GM23338 (cell line): ENCODE measurements around the gene NKX2-2.

Experiments
- CREB1 ChIP-seq: fragments of 250-450 bp; sonication (Bioruptor Pico); IDR thresholded peaks from 2 replicates; pipeline ENCODE4 v1.5.0; 2020; ENCODE audit warnings: low read depth, mild to moderate bottlenecking, moderate library complexity
- CTCF ChIP-seq, 2 experiments: fragments of 200-600 bp in 1 of 2; sonication (generic) in 1 of 2; conservative IDR thresholded peaks; 2 replicates each; pipeline versions ENCODE4 v1.5.1 to v1.6.1; 2016 to 2017; ENCODE audit warnings: antibody characterized with exemption in 2 of 2, low read depth in 2 of 2, mild to moderate bottlenecking in 2 of 2, moderate library complexity in 1 of 2
- EZH2 ChIP-seq: fragments of 200-600 bp; sonication (generic); IDR thresholded peaks from one replicate; pipeline ENCODE4 v1.8.0; 2017; ENCODE audit warnings: antibody characterized with exemption, mild to moderate bottlenecking, low read depth; ENCODE audit not compliant: unreplicated experiment
- EZH2phosphoT487 ChIP-seq: fragments of 200-600 bp; sonication (generic); IDR thresholded peaks from one replicate; pipeline ENCODE4 v1.8.1; 2018; ENCODE audit warnings: antibody characterized with exemption; ENCODE audit not compliant: unreplicated experiment
- JUNB ChIP-seq: IDR thresholded peaks from one replicate; pipeline ENCODE4 v1.6.1; 2016; ENCODE audit warnings: antibody characterized with exemption; ENCODE audit not compliant: unreplicated experiment
- NANOG ChIP-seq: IDR thresholded peaks from 2 replicates; pipeline ENCODE4 v1.6.1; 2016; ENCODE audit warnings: antibody characterized with exemption, borderline replicate concordance
- POLR2AphosphoS5 ChIP-seq: IDR thresholded peaks from 2 replicates; pipeline ENCODE4 v1.6.1; 2016; ENCODE audit warnings: antibody characterized with exemption, low read depth
- REST ChIP-seq: IDR thresholded peaks from one replicate; pipeline ENCODE4 v1.6.1; 2018; ENCODE audit warnings: antibody characterized with exemption; ENCODE audit not compliant: unreplicated experiment
- STAT1 ChIP-seq: IDR thresholded peaks from one replicate; pipeline ENCODE4 v1.6.1; 2016; ENCODE audit warnings: antibody characterized with exemption; ENCODE audit not compliant: unreplicated experiment
- ZNF114 ChIP-seq: fragments of 250-450 bp; sonication (Bioruptor Pico); IDR thresholded peaks from 2 replicates; pipeline ENCODE4 v1.5.0; 2020; ENCODE audit warnings: mild to moderate bottlenecking, moderate library complexity
- ZNF331 ChIP-seq: fragments of 250-450 bp; sonication (Bioruptor Pico); IDR thresholded peaks from 2 replicates; pipeline ENCODE4 v1.5.0; 2020; ENCODE audit warnings: low read depth, mild to moderate bottlenecking, moderate library complexity
- ZNF462 ChIP-seq: fragments of 250-450 bp; sonication (Bioruptor Pico); IDR thresholded peaks from 2 replicates; pipeline ENCODE4 v1.5.0; 2020; ENCODE audit warnings: mild to moderate bottlenecking, moderate library complexity
- TF ChIP-seq, protein P1 (sequence below): IDR thresholded peaks from 2 replicates; pipeline ENCODE4 v1.6.1; 2016; ENCODE audit warnings: antibody characterized with exemption

- TF ChIP-seq CTCF (conservative IDR thresholded peaks at IDR 0.05; ENCODE audit: low read depth in 2 of 2) (no peak), REST (no peak), POLR2AphosphoS5 (no peak), JUNB (no peak), EZH2 (no peak), NANOG (no peak), ZNF114 (CRISPR knock-in tag) (no peak), ZNF331 (CRISPR knock-in tag) (no peak), CREB1 (CRISPR knock-in tag) (no peak), EZH2phosphoT487 (peak; percentile 42), STAT1 (no peak), ZNF462 (CRISPR knock-in tag) (no peak)
- TF ChIP-seq, protein P1, sequence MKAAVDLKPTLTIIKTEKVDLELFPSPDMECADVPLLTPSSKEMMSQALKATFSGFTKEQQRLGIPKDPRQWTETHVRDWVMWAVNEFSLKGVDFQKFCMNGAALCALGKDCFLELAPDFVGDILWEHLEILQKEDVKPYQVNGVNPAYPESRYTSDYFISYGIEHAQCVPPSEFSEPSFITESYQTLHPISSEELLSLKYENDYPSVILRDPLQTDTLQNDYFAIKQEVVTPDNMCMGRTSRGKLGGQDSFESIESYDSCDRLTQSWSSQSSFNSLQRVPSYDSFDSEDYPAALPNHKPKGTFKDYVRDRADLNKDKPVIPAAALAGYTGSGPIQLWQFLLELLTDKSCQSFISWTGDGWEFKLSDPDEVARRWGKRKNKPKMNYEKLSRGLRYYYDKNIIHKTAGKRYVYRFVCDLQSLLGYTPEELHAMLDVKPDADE: no peak
Measured at GRCh38 chr20:21508230-21509078, 5.4 kb downstream of the NKX2-2 start.
